HCT116 (cell line): ENCODE measurements around the gene NUAK2. TPM values are rescaled to one million over a fixed set of nuclear protein-coding genes. Genes with fewer than 3 reads are reported as not detected.

Experiments used
- ATAC-seq: fragments of 200-7000 bp; cut with Tn5 transposase; 2 replicates; pipeline ENCODE4 v1.9.1; 2020; ENCODE audit warnings: mild to moderate bottlenecking, moderate library complexity
- BruUV-seq: library from RNA; stranded (reverse); fragments of 400-500 nt; replicated peaks from 2 replicates; lab custom pipeline; 2021; lab: Mats Ljungman, UMichigan
- CTCF ChIA-PET: fragments of 300-600 bp; sonication (Branson Sonifier 250); formaldehyde crosslinking; loops from one replicate; lab custom pipeline; 2021; ENCODE audit warnings: antibody characterized with exemption; lab: Charles Lee
- POLR2A ChIA-PET: fragments of 300-600, 350-600 bp; sonication (Branson Sonifier 250); formaldehyde crosslinking; loops from one replicate; lab custom pipeline; 2021; ENCODE audit warnings: antibody characterized with exemption; lab: Charles Lee
- RAD21 ChIA-PET, 2 experiments: fragments of 300-600 bp; sonication (Branson Sonifier 250); formaldehyde crosslinking; loops; one replicate each; lab custom pipeline; 2023; ENCODE audit warnings: low total read pairs in 2 of 2; ENCODE audit not compliant: uncharacterized antibody in 2 of 2, unreplicated experiment in 2 of 2, low non-redundant PET in 1 of 2; lab: Charles Lee
- DNase-seq: peaks from one replicate; pipeline ENCODE4 v3.0.0-alpha.2; 2010; ENCODE audit warnings: low read depth, low spot score
- H2AFZ ChIP-seq: fragments of 200-600 bp; shearing (Covaris generic), sonication (generic); 2 replicates; pipeline ENCODE4 v1.6.1; 2017; ENCODE audit warnings: low read depth, mixed run types, mixed read lengths, antibody characterized with exemption, low read length; ENCODE audit not compliant: poor library complexity, severe bottlenecking
- H3K27ac ChIP-seq: 2 replicates; pipeline ENCODE4 v1.5.1; 2012; ENCODE audit warnings: low read depth, low read length
- H3K27me3 ChIP-seq: fragments of 200-600 bp; sonication (generic); 2 replicates; pipeline ENCODE4 v1.6.1; 2016; ENCODE audit warnings: mixed run types, low read length, mixed read lengths; ENCODE audit not compliant: insufficient read depth
- H3K36me3 ChIP-seq, 2 experiments: fragments of 200-500 bp in 1 of 2; fragments of 200-600 bp in 1 of 2; sonication (Bioruptor generic) in 1 of 2; sonication (generic) in 1 of 2; 2 replicates each; pipeline versions ENCODE4 v1.5.1 to v1.6.1; 2014 to 2016; ENCODE audit warnings: low read length in 2 of 2, inconsistent platforms in 1 of 2, mixed read lengths in 1 of 2, mixed run types in 1 of 2; ENCODE audit not compliant: insufficient read depth in 2 of 2, control insufficient read depth in 1 of 2
- H3K4me1 ChIP-seq, 2 experiments: fragments of 200-600 bp in 1 of 2; sonication (generic) in 1 of 2; 2 replicates each; pipeline versions ENCODE4 v1.5.1 to v1.6.1; 2012 to 2017; ENCODE audit warnings: low read length in 2 of 2, inconsistent platforms in 1 of 2, mild to moderate bottlenecking in 1 of 2, mixed read lengths in 1 of 2, mixed run types in 1 of 2, moderate library complexity in 1 of 2; ENCODE audit not compliant: insufficient read depth in 2 of 2, control insufficient read depth in 1 of 2
- H3K4me2 ChIP-seq: fragments of 200-600 bp; sonication (generic); 2 replicates; pipeline ENCODE4 v1.6.1; 2017; ENCODE audit warnings: mixed run types, low read length, mixed read lengths
- H3K4me3 ChIP-seq, 2 experiments: fragments of 200-600 bp in 1 of 2; sonication (generic) in 1 of 2; replicated peaks in 1 of 2; 2 replicates each; pipeline ENCODE4 v1.5.1; 2011 to 2016; ENCODE audit warnings: low read length in 2 of 2, control low read depth in 1 of 2, low read depth in 1 of 2, mild to moderate bottlenecking in 1 of 2, mixed read lengths in 1 of 2, mixed run types in 1 of 2
- H3K79me2 ChIP-seq: fragments of 200-600 bp; sonication (generic); 2 replicates; pipeline ENCODE4 v1.6.1; 2017; ENCODE audit warnings: mild to moderate bottlenecking, mixed run types, low read length, moderate library complexity, mixed read lengths; ENCODE audit not compliant: insufficient read depth
- H3K9ac ChIP-seq: fragments of 200-600 bp; sonication (generic); 2 replicates; pipeline ENCODE4 v1.6.1; 2016; ENCODE audit warnings: low read length, mixed read lengths
- H3K9me2 ChIP-seq: fragments of 200-600 bp; sonication (generic), shearing (Covaris generic); 2 replicates; pipeline ENCODE4 v1.6.1; 2017; ENCODE audit warnings: mixed run types, mild to moderate bottlenecking, moderate library complexity; ENCODE audit not compliant: insufficient read depth
- H3K9me3 ChIP-seq, 2 experiments: fragments of 200-500 bp in 1 of 2; fragments of 200-600 bp in 1 of 2; sonication (Bioruptor generic) in 1 of 2; sonication (generic) in 1 of 2; 2 replicates each; pipeline ENCODE4 v1.6.1; 2014 to 2017; ENCODE audit warnings: low read length in 2 of 2, mixed read lengths in 2 of 2, inconsistent platforms in 1 of 2, low read depth in 1 of 2, mild to moderate bottlenecking in 1 of 2, mixed run types in 1 of 2, moderate library complexity in 1 of 2; ENCODE audit not compliant: control insufficient read depth in 1 of 2, insufficient read depth in 1 of 2
- H4K20me1 ChIP-seq: fragments of 200-600 bp; sonication (generic), shearing (Covaris generic); 2 replicates; pipeline ENCODE4 v1.6.1; 2017; ENCODE audit warnings: mixed run types, mild to moderate bottlenecking, moderate library complexity; ENCODE audit not compliant: insufficient read depth
- CEBPB ChIP-seq: IDR thresholded peaks from 2 replicates; pipeline ENCODE4 v1.6.1; 2012; ENCODE audit warnings: low read depth
- ELF1 ChIP-seq: IDR thresholded peaks from 2 replicates; pipeline ENCODE4 v1.6.1; 2012; ENCODE audit warnings: low read depth, borderline replicate concordance
- SIN3A ChIP-seq: IDR thresholded peaks from 2 replicates; pipeline ENCODE4 v1.6.1; 2012; ENCODE audit warnings: low read depth
- ZFX ChIP-seq: fragments of 450-650 bp; IDR thresholded peaks from 2 replicates; pipeline ENCODE4 v1.6.1; 2017
- ZNF274 ChIP-seq: fragments of 200-500 bp; sonication (Bioruptor generic); IDR thresholded peaks from 2 replicates; pipeline ENCODE4 v1.6.1; 2014; ENCODE audit warnings: mild to moderate bottlenecking, low read depth, low read length, inconsistent platforms
- intact Hi-C: fragments of 100-400 bp; cut with micrococcal nuclease; formaldehyde crosslinking; loops from 2 replicates; pipeline ENCODE4 v1.10.0; 2022
- total RNA-seq: library from RNA; stranded (reverse); gene quantifications from one replicate; pipeline ENCODE4 v1.2.1, GENCODE V29; 2021; ENCODE audit not compliant: unreplicated experiment
- TF ChIP-seq, protein P1 (sequence below), 3 experiments: fragments of 200-600 bp in 1 of 3; sonication (generic) in 1 of 3; IDR thresholded peaks in 2 of 3; conservative IDR thresholded peaks in 1 of 3; 2 replicates each; pipeline ENCODE4 v1.5.1; 2012 to 2017; ENCODE audit warnings: low read depth in 2 of 3, low read length in 2 of 3, antibody characterized with exemption in 1 of 3, borderline replicate concordance in 1 of 3, control low read depth in 1 of 3, mild to moderate bottlenecking in 1 of 3, mixed read lengths in 1 of 3, mixed run types in 1 of 3, moderate library complexity in 1 of 3; ENCODE audit not compliant: insufficient read depth in 1 of 3

The NUAK2 gene
- total RNA-seq, 1 experiment from 2014 or later, result 3.0 TPM

DNA sequence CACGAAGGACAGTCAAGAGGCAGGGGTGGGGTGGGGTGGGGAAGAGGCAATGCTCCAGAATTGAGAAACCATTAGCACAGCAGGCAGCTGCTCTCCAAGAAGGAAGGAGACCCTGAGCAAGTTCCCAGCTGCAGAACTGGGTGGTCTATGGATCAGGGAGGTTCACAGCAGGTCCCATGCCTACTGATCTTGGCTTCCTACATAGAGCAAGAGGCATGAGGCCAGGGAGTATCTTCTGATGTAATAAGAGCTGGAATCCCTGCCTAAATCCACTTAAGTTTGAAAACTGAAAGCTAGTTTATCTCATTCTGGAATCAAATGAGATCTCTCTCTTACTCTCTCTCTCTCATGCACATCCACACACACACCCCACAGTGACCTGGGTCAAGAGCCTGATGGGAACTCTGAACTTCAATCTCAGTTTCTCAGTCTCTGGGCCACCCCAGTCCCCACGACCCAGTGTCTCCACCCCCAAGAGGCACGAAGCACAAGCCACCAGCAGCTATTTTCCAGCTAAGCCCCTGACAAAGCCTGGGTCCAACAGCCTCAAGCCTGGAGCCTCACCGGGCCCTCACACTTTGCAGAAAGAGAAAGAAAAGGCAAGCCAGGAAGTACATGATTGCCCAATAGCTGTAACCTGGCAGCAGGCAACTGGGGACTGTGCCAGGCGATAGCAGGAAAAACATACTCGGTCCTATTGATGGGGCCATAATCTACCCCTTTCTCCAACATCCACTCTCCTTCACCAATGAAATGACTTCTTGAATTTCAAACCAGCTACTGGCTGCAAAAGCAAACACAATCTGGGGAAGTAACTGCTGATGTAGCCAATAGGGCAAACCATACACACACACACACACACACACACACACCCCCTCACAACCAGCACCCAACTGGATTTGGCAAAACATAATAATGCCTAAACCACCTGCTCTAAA, 2.2 kb downstream of the NUAK2 start:
- ATAC-seq, result no peak
- intact Hi-C loops, result no loop called here
- no peak for DNase-seq
- ChIA-PET RAD21 (interaction anchor here (0.6 to 2.7 kb wide), 5 partner anchors 35 to 273 kb away, joined by 3 to 12 read pairs (median 3); no protein-coding TSS in a partner anchor), POLR2A (interaction anchor here (0.6 to 1.0 kb wide), 2 partner anchors 47 to 867 kb away, joined by 3 read pairs; no protein-coding TSS in a partner anchor), CTCF (interaction anchor here (1.1 to 10.6 kb wide), 3 partner anchors 18 to 166 kb away, joined by 3 to 397 read pairs (median 4); no protein-coding TSS in a partner anchor)
- Histone ChIP-seq H4K20me1 (no peaks in the 10 kb centered on the region), H3K9me3 (no peaks in the 10 kb centered on the region), H3K27me3 (no peaks in the 10 kb centered on the region), H3K4me2 (peak overlapping the region; percentile 100), H3K9me2 (no peaks in the 10 kb centered on the region), H3K79me2 (peaks cover 60% of the 10 kb centered on the region; the same call in 1 of the 2 replicates), H3K9ac (no peak overlapping the region), H3K27ac (peak overlapping the region; percentile 28; the same call in 1 of the 2 replicates), H2AFZ (no peak overlapping the region), H3K4me1 (peaks cover 45 to 59% of the 10 kb centered on the region in 2 experiments), H3K4me3 (no peak overlapping the region), H3K36me3 (no peaks in the 10 kb centered on the region)
- no TSS peak for BruUV-seq
- no peak for TF ChIP-seq ZFX
- TF ChIP-seq SIN3A, result no peak
- no peak for TF ChIP-seq ZNF274
- peak; percentile 94 for TF ChIP-seq CEBPB
- TF ChIP-seq, protein P1, sequence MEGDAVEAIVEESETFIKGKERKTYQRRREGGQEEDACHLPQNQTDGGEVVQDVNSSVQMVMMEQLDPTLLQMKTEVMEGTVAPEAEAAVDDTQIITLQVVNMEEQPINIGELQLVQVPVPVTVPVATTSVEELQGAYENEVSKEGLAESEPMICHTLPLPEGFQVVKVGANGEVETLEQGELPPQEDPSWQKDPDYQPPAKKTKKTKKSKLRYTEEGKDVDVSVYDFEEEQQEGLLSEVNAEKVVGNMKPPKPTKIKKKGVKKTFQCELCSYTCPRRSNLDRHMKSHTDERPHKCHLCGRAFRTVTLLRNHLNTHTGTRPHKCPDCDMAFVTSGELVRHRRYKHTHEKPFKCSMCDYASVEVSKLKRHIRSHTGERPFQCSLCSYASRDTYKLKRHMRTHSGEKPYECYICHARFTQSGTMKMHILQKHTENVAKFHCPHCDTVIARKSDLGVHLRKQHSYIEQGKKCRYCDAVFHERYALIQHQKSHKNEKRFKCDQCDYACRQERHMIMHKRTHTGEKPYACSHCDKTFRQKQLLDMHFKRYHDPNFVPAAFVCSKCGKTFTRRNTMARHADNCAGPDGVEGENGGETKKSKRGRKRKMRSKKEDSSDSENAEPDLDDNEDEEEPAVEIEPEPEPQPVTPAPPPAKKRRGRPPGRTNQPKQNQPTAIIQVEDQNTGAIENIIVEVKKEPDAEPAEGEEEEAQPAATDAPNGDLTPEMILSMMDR (IDR thresholded peaks at IDR 0.05 in 2 of 3, conservative IDR thresholded peaks at IDR 0.05 in 1 of 3; ENCODE audit: borderline replicate concordance in 1 of 3, insufficient read depth in 1 of 3, low read depth in 2 of 3, low read length in 2 of 3), result no peak
- no peak for TF ChIP-seq ELF1
